ENCODE measurements around the gene DSTYK.

DSTYK gene

DNA sequence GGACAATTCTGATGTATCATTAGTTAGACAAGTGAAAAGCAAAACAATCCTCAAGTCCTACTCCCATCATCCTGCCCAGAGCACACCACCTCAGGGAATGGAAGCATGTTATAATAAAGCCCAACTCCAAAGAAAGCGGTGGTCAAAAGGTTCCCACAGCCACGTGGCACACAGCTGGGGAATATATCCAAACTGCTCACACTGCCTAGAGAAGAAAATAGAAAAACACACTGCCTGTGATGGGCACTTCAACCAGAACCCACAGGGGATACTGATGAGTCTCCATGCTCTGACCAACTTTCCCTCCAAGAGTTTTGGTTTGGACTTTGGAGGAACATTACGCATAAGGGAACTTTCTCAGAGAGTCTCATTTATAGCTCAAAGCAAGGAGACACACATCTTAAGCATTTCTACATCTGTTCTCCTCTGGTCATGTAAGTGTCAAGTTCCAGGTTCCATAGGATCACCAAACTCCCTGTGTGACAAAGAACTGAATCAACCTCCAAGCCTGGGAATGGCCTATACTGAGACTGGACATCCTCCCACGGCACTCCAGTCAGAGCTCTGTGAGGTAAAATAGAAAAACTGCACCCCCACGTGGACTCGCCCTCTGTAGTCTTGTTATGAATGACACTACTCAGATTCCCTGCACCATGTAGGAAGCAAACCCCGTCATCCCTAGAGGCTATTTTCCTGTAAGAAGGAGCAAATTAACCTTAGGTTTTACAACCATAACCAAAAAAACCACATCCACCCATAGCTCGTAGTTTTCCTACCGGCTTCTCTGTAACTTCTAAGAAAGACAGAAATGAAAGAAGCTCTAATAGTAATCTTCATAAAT is 12.2 kb downstream of the DSTYK start:
- no peak for DNase-seq (ENCODE audit: extremely low read depth, low read depth)

DNA sequence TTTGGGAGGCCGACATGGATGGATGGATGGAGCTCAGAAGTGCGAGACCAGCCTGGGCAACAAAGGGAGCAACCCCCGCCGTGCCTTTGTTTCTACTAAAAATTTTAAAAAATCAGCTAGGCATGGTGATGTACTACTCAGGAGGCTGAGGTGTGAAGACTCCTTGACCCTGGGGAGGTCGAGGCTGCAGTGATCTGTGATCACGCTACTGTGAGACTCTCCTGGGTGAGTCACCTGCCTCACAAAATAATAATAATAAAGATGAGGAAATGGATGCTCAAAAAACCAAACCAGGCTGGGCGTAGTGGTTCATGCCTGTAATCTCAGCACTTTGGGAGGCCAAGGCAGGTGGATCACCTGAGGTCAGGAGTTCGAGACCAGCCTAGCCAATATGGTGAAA is 19.2 kb downstream of the DSTYK start:
- no peak for DNase-seq (ENCODE audit: extremely low read depth, low read depth)
- TF ChIP-seq, protein P1, sequence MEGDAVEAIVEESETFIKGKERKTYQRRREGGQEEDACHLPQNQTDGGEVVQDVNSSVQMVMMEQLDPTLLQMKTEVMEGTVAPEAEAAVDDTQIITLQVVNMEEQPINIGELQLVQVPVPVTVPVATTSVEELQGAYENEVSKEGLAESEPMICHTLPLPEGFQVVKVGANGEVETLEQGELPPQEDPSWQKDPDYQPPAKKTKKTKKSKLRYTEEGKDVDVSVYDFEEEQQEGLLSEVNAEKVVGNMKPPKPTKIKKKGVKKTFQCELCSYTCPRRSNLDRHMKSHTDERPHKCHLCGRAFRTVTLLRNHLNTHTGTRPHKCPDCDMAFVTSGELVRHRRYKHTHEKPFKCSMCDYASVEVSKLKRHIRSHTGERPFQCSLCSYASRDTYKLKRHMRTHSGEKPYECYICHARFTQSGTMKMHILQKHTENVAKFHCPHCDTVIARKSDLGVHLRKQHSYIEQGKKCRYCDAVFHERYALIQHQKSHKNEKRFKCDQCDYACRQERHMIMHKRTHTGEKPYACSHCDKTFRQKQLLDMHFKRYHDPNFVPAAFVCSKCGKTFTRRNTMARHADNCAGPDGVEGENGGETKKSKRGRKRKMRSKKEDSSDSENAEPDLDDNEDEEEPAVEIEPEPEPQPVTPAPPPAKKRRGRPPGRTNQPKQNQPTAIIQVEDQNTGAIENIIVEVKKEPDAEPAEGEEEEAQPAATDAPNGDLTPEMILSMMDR (IDR thresholded peaks at IDR 0.05; ENCODE audit: low read depth, low read length), result no peak

More for the DNA sequence above, 12.2 kb downstream of the DSTYK start:
- TF ChIP-seq, protein P1 (IDR thresholded peaks at IDR 0.05; ENCODE audit: low read depth, low read length), result no peak

DNA sequence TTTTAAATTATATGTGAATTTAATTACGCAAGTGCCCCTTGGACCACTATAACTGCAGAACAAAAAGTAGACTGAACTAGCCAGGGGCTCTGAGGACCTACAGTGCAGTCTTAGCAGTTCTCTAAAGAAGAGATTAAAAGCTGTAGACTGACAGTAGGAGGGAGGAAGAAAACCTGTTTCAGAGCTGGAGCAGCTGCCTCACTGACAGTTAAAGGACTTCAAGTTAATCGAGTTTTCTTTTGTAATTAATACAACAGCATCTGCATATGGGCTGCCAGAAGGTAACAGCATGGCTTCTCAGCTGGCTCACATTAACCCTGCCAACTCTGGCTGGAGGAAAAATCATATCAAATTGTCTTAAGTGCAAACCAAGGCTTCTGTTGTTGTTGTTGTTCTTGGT is 19.9 kb downstream of the DSTYK start:
- DNase-seq (ENCODE audit: extremely low read depth, low read depth), result no peak
- TF ChIP-seq, protein P1 (IDR thresholded peaks at IDR 0.05; ENCODE audit: low read depth, low read length), result no peak

DNA sequence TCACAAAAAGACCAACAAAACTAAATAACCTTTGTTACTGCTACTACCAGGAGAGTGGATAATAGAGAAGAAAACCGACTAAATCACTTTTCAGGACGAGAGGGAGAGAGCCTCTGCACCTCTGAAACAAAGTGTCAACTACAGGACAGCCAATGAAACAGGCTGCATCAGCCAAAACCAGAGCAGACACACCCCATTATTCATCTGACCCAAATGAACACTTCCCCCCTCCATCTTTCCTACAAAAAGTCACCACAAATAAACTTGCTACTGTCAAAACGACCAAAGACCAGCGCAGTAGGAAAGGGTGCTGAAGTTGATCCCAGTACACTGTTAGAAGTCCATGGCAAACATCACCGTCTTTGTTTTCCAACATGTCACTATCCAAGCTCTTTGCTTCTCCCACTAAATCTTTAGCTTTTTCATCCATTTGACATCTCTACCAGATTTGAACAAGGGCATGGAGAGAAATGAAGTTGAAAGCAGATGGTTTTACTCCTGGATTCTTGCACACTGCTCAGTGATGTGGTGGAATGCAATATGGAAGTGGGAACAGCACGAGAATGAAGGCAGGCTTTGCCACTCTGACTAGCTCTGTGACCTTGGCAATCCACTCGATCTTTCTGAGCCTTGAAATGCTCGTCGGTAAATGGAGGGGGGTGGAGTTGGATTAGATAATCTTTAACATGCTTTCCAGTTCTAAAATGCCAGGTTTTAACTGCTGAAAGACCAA is 20.5 kb downstream of the DSTYK start:
- peak; percentile 44 for DNase-seq (ENCODE audit: extremely low read depth, low read depth)

DNA sequence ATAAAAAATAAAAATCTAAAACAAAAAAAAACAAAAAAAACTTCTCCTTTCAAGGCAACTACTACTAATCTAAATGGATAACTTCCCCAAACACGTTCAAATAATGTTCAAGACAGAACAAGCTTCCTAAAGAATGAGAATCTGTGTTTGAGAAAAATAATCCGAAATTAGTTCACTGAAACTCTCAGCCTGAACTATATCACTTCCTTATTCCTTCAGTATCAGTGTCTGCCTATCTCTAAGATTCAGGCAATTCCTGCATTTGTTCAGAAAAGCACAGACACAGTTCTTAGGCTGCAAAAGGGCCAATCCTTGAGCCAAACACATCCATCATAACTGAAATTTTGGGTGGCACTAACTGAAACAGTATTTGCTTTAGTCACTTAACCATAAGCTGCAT is 22.4 kb downstream of the DSTYK start:
- DNase-seq (ENCODE audit: extremely low read depth, low read depth), result no peak
- TF ChIP-seq, protein P1 (IDR thresholded peaks at IDR 0.05; ENCODE audit: low read depth, low read length), result no peak

More for the DNA sequence above, 20.5 kb downstream of the DSTYK start:
- TF ChIP-seq, protein P1 (IDR thresholded peaks at IDR 0.05; ENCODE audit: low read depth, low read length), result no peak

DNA sequence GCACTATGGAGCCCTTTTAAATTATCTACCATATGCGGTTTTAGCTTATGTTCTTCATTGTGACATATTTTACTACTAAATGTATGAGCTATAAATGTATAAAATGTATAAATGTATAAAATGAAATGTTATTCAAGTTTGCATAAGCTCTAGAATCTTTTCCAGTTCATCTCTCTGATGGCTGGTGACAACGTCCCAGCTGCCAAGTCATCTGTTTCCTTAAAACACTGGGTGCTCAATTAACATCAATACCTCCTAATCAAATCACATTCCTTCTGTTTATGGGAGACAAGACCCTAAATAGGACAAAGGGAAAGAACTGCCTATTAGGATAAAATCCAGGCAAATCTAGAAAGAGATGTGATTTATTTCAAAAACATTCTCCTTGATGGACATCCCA is 22.9 kb downstream of the DSTYK start:
- DNase-seq (ENCODE audit: extremely low read depth, low read depth), result no peak
- TF ChIP-seq, protein P1 (IDR thresholded peaks at IDR 0.05; ENCODE audit: low read depth, low read length), result no peak

DNA sequence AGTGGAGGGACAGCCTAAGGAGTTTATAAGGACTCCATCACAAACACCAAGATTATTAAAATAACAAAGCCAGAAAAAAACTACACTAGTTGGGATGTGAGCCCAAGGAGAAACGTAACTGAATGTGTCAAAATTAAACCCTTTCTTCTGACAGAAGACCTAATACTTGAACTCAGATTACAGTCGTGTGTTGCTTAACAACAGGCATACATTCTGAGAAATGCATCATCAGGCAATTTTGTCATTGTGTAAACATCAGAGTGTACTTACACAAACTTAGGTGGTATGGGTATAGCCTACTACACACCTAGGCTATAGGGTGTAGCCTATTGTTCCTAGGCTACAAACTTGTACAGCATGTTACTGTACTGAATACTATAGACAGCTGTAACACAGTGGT is 23.4 kb downstream of the DSTYK start:
- TF ChIP-seq, protein P1 (IDR thresholded peaks at IDR 0.05; ENCODE audit: low read depth, low read length), result no peak

More for the DNA sequence above, 23.4 kb downstream of the DSTYK start:
- DNase-seq (ENCODE audit: extremely low read depth, low read depth), result no peak

Measured in AG09319 (cell line).